ENCODE data around the gene CTNNA2. TPM values are rescaled to one million over a fixed set of nuclear protein-coding genes. Genes with fewer than 3 reads are reported as not detected.

Gene CTNNA2
- total RNA-seq, 6 experiments from 2014 or later: 0.44 TPM; not detected in 5

GRCh38 chr2:80638783-80639182, 1125.9 kb downstream of the CTNNA2 start:
- no peaks in the 10 kb centered on the region for H3K9me3 ChIP-seq
- ATAC-seq (no peak), DNase-seq (no peak)
- 19% methylated on average over 1 of the region's 1 CpG for WGBS (ENCODE audit: insufficient coverage, low coverage, low lambda C conversion rate, missing lambda C conversion rate)
- H3K4me3 ChIP-seq: no peak overlapping the region
- H3K27me3 ChIP-seq: no peaks in the 10 kb centered on the region
- H3K4me1 ChIP-seq: no peaks in the 10 kb centered on the region
- TF ChIP-seq, protein P1, sequence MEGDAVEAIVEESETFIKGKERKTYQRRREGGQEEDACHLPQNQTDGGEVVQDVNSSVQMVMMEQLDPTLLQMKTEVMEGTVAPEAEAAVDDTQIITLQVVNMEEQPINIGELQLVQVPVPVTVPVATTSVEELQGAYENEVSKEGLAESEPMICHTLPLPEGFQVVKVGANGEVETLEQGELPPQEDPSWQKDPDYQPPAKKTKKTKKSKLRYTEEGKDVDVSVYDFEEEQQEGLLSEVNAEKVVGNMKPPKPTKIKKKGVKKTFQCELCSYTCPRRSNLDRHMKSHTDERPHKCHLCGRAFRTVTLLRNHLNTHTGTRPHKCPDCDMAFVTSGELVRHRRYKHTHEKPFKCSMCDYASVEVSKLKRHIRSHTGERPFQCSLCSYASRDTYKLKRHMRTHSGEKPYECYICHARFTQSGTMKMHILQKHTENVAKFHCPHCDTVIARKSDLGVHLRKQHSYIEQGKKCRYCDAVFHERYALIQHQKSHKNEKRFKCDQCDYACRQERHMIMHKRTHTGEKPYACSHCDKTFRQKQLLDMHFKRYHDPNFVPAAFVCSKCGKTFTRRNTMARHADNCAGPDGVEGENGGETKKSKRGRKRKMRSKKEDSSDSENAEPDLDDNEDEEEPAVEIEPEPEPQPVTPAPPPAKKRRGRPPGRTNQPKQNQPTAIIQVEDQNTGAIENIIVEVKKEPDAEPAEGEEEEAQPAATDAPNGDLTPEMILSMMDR (IDR thresholded peaks at IDR 0.05): no peak
- no peak for TF ChIP-seq POLR2A (IDR thresholded peaks at IDR 0.05)
- H3K27ac ChIP-seq: no peak overlapping the region
- intact Hi-C loops (cut with DNase I): no loop called here
- H3K36me3 ChIP-seq: no peaks in the 10 kb centered on the region

- H3K36me3 ChIP-seq: no peaks in the 10 kb centered on the region
- H3K4me1 ChIP-seq: no peaks in the 10 kb centered on the region
- DNase-seq (no peak), ATAC-seq (no peak)
- intact Hi-C loops (cut with DNase I): no loop called here
- H3K27me3 ChIP-seq: no peaks in the 10 kb centered on the region
- no peak for TF ChIP-seq POLR2A (IDR thresholded peaks at IDR 0.05)
- TF ChIP-seq, protein P1 (IDR thresholded peaks at IDR 0.05): no peak
- WGBS (ENCODE audit: insufficient coverage, low coverage, low lambda C conversion rate, missing lambda C conversion rate): 58% methylated on average over 2 of the region's 2 CpGs
- H3K4me3 ChIP-seq: no peak overlapping the region
- H3K27ac ChIP-seq: no peak overlapping the region
- H3K9me3 ChIP-seq: no peaks in the 10 kb centered on the region
Measured at GRCh38 chr2:80642465-80642864, 1129.6 kb downstream of the CTNNA2 start.

DNA sequence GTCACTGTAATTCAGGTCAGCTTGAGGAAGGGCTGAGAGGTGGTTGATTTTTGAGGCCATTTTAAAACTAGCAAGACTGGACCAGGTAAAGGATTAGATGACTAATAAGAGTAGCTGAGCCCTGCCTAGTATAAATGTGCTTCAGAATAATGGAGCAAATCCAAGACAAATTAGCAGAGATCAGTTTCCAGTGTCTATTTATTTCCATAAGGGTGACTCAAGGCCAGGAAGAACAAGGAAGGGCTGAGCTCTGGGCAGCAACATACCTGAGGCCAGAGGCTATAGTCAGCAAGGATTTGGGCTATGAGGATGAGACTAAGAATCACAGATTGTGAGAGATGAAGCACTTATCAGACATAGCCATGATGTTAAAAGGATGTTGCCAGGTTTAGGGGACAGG, 1130.7 kb downstream of the CTNNA2 start:
- no peaks in the 10 kb centered on the region for H3K36me3 ChIP-seq
- H3K27me3 ChIP-seq: no peaks in the 10 kb centered on the region
- no peaks in the 10 kb centered on the region for H3K4me1 ChIP-seq
- no peak for TF ChIP-seq POLR2A (IDR thresholded peaks at IDR 0.05)
- TF ChIP-seq, protein P1 (IDR thresholded peaks at IDR 0.05): no peak
- H3K9me3 ChIP-seq: no peaks in the 10 kb centered on the region
- no peak overlapping the region for H3K4me3 ChIP-seq
- ATAC-seq (no peak), DNase-seq (no peak)
- intact Hi-C loops (cut with DNase I): no loop called here
- H3K27ac ChIP-seq: no peak overlapping the region

DNA sequence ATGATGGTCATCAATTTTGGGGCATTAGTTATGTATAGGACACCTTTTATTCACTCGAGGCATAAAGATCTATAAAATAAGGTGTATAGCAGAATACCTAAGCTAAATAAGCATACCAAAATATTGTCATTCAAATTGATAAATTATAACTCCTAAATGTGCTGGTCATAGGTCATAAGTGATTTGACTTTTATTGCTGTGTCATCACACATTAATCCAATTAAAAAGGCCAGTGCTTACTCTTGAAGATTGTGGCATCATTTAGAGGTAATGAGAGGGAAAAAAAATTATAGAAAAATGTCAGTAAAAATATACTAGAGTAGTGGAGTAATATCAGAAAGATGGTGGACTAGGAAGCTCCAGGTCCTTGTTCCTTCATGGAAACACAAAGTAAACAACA, 1138.6 kb downstream of the CTNNA2 start:
- no peaks in the 10 kb centered on the region for H3K4me1 ChIP-seq
- 17% methylated on average over 1 of the region's 1 CpG for WGBS (ENCODE audit: insufficient coverage, low coverage, low lambda C conversion rate, missing lambda C conversion rate)
- H3K36me3 ChIP-seq: no peaks in the 10 kb centered on the region
- no peak for DNase-seq
- H3K9me3 ChIP-seq: no peaks in the 10 kb centered on the region
- H3K4me3 ChIP-seq: no peak overlapping the region
- H3K27me3 ChIP-seq: no peaks in the 10 kb centered on the region
- no peak for ATAC-seq
- TF ChIP-seq, protein P1 (IDR thresholded peaks at IDR 0.05): no peak
- no peak for TF ChIP-seq POLR2A (IDR thresholded peaks at IDR 0.05)
- H3K27ac ChIP-seq: no peak overlapping the region
- intact Hi-C loops (cut with DNase I): no loop called here

DNA sequence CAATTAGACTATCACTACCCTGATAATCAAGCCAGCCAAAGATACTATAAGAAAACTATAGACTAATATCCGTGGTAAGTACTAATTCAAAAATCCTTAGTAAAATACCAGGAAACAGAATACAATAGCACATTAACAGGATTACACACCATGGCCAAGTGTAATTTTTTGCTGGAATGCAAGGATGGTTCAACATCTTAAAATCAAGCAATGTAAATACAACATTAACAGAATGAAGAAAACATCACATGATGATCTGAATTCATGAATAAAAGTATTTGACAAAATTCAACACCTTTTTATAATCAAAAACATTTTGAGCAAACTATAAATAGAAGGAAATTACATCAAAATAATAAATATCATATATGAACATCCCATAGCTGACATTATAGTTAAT, 1142.4 kb downstream of the CTNNA2 start:
- no peak overlapping the region for H3K4me3 ChIP-seq
- H3K27me3 ChIP-seq: no peaks in the 10 kb centered on the region
- H3K27ac ChIP-seq: no peak overlapping the region
- ATAC-seq: no peak
- no peaks in the 10 kb centered on the region for H3K36me3 ChIP-seq
- TF ChIP-seq POLR2A (IDR thresholded peaks at IDR 0.05): no peak
- TF ChIP-seq, protein P1 (IDR thresholded peaks at IDR 0.05): no peak
- intact Hi-C loops (cut with DNase I): no loop called here
- DNase-seq: no peak
- 67% methylated on average over 1 of the region's 1 CpG for WGBS (ENCODE audit: insufficient coverage, low coverage, low lambda C conversion rate, missing lambda C conversion rate)
- H3K4me1 ChIP-seq: no peaks in the 10 kb centered on the region
- H3K9me3 ChIP-seq: no peaks in the 10 kb centered on the region

Data from right lobe of liver (tissue), 6 donors.